ENCODE measurements around the gene PNPLA4.

DNA sequence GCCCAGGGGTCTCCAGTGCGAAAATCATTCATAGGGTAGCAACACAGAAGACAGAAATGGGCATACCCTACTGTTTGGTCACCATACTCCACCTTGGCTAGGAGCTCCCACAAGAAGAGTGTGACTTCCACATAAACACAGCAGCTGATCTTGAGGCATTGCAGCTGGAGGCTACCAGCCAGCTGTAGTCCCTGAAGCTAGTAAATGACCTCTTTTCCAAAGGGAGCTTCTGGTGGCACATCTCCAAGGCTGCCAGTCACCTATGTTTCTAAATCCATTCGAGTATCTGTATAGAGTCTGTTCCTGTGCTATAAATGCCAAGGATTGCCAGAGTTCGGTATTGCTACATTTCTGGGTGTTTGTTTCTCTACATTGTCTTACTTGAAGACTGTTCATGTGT is 21.3 kb upstream of the PNPLA4 start:
- TF ChIP-seq POLR2AphosphoS5 (IDR thresholded peaks at IDR 0.05; ENCODE audit: borderline replicate concordance, low read depth, low read length) (no peak), EZH2 (IDR thresholded peaks at IDR 0.05) (no peak)
